Measurements from ENCODE around the gene GSPT1.

Gene GSPT1

DNA sequence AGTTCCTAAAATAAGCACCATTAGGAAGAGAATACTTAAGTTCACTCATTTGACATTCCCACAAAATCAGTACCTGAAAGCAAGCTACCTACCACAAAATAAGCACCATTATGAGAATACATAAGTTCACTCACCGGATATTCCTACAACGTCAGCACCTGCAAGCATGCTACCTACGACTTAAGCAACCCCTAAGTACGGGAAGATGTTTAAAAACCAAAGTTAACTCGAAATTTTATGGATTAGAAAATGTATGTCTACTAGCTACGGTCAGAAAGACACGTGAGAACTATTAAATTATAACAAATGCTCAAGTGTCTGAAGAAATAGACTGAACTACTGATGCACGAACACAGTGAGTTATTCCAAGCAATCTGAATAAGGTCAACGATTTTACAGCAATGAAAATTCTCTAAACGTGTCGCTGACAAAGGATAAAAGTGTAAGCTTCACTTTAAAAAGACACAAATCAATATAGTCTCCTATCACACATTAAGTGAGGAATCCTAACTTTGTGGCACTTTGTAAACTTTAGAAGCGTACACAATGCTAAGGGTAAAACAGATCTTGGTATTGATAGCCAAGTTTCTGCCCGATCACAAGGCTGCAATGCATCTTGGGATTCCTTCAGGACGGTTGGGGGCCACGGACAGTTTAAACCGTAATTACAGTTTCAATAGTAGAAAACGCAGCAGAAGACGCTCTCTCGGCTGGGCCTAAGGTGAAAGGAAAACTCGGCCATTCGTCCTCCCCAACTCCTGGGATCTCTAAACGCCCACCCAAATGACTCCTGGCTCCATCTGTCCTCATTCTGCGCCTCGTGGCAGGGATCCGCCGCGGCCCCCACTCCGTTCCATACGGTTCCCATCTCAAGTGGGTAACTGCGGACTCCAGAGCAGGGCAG, 1.3 kb downstream of the GSPT1 start:
- H3K27ac ChIP-seq, result no peak overlapping the region

GRCh38 chr16:11913425-11914079, 2.2 kb downstream of the GSPT1 start:
- Histone ChIP-seq H3K4me3 (peak overlapping the region; percentile 82), H3K9me3 (ENCODE audit: low read depth, low read length) (no peaks in the 10 kb centered on the region), H3K27ac (no peak overlapping the region), H3K36me3 (ENCODE audit: insufficient read depth, low read length) (peaks cover 3% of the 10 kb centered on the region; the same call in 1 of the 2 replicates), H3K9ac (ENCODE audit: insufficient read length) (peak overlapping the region; percentile 76)
- DNase-seq (ENCODE audit: low read depth, low spot score), result no peak
- TF ChIP-seq FOXP2 (optimal IDR thresholded peaks at IDR 0.05; ENCODE audit: control extremely low read depth, extremely low read length, insufficient read depth) (no peak), EZH2 (IDR thresholded peaks at IDR 0.05) (no peak)

More for the DNA sequence above, 1.3 kb downstream of the GSPT1 start:
- no peak for DNase-seq (ENCODE audit: low read depth, low spot score)
- TF ChIP-seq EZH2 (IDR thresholded peaks at IDR 0.05), result no peak
- TF ChIP-seq POLR2AphosphoS5 (IDR thresholded peaks at IDR 0.05; ENCODE audit: borderline replicate concordance, low read depth, low read length), result peak; percentile 55; the same call in 1 of the 2 replicates
- Histone ChIP-seq H3K36me3 (ENCODE audit: insufficient read depth, low read length) (no peaks in the 10 kb centered on the region), H3K4me3 (peak overlapping the region; percentile 82), H3K9me3 (ENCODE audit: low read depth, low read length) (no peaks in the 10 kb centered on the region), H3K9ac (ENCODE audit: insufficient read length) (peak overlapping the region; percentile 76)

DNA sequence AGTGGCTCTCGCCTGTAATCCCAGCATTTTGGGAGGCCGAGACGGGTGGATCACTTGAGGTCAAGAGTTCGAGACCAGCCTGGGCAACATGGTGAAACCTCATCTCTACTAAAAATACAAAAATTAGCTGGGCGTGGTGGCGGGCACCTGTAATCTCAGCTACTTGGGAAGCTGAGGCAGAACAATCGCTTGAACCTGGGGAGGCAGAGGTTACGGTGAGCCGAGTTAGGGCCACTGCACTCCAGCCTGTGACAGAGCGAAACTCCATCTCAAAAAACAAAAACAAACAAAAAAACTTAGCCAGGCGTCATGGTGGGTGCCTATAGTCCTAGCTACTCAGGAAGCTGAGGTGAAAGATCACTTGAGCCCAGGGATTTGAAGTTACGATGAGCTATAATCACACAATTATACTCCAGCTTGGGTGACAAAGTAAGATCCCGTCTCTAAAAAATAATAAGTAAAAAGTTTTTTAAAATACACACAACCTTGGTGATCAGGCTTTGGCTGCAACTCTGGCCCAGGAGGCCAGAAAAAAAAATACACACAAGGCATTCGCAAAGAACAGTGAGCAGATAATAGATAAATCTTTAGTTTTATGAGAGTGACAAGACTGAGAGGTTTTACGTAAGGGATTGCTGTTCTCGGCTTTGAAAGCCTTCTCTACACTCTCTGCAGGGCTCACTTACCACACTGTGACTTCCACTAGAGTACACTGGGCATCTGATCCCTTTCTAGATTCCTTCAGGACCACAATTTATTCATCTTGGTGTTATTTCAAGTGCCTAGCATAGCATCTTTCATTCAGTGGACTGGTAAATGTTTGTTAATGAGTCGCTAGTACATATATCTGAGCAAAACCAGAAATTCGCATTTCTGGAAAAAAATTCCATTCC, 5.9 kb downstream of the GSPT1 start:
- Histone ChIP-seq H3K36me3 (ENCODE audit: insufficient read depth, low read length) (peaks cover 10% of the 10 kb centered on the region), H3K27ac (peak overlapping the region; percentile 22; the same call in 1 of the 2 replicates), H3K9ac (ENCODE audit: insufficient read length) (peak overlapping the region; percentile 43), H3K4me3 (no peak overlapping the region), H3K9me3 (ENCODE audit: low read depth, low read length) (no peaks in the 10 kb centered on the region)
- no peak for DNase-seq (ENCODE audit: low read depth, low spot score)
- no peak for TF ChIP-seq FOXP2 (optimal IDR thresholded peaks at IDR 0.05; ENCODE audit: control extremely low read depth, extremely low read length, insufficient read depth)
- no peak for TF ChIP-seq POLR2AphosphoS5 (IDR thresholded peaks at IDR 0.05; ENCODE audit: borderline replicate concordance, low read depth, low read length)
- no peak for TF ChIP-seq EZH2 (IDR thresholded peaks at IDR 0.05)

DNA sequence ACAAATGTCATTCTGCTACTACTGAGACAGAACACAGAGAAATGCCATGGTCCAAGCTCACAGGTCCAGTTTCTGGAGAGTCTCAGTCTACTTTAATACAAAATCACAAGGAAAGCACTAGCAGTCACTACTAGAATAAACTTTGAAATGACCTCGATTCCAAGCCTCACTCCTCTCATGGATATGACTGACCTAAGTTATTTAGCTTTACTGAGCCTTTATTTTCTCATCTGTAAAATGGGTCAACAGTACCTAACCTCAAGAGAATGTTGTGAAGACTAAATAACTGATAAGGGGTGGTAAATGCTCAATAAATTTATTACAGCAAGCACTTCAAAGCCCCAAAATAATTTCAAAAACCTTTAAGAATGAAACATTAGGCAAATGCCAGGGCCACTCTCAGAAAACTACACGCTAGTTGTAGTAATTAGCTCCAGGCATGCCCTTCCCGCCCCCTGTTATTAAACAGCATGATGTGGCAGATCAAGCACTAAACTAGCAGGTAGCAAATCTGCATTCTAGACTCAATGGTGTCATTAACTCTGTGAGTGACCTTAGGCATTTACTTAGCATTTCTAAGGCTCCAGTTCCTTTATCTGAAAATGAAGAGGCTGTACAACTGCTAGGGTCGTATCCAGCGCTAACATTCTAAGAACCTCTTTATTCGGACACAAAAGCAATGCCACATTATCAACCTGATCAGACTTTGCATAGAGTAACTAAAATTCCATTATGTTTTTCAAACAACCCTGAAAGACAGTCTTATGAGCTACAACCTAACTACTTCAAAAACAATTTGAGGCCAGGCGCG, 8.4 kb downstream of the GSPT1 start:
- Histone ChIP-seq H3K9me3 (ENCODE audit: low read depth, low read length) (no peaks in the 10 kb centered on the region), H3K27ac (no peak overlapping the region), H3K4me3 (no peak overlapping the region), H3K36me3 (ENCODE audit: insufficient read depth, low read length) (peaks cover 16% of the 10 kb centered on the region), H3K9ac (ENCODE audit: insufficient read length) (no peak overlapping the region)
- no peak for DNase-seq (ENCODE audit: low read depth, low spot score)
- TF ChIP-seq EZH2 (IDR thresholded peaks at IDR 0.05) (no peak), FOXP2 (optimal IDR thresholded peaks at IDR 0.05; ENCODE audit: control extremely low read depth, extremely low read length, insufficient read depth) (no peak), POLR2AphosphoS5 (IDR thresholded peaks at IDR 0.05; ENCODE audit: borderline replicate concordance, low read depth, low read length) (no peak)

- no peak overlapping the region for H3K4me3 ChIP-seq
- DNase-seq (ENCODE audit: low read depth, low spot score), result no peak
- H3K36me3 ChIP-seq (ENCODE audit: insufficient read depth, low read length), result peaks cover 13% of the 10 kb centered on the region
- no peak for TF ChIP-seq FOXP2 (optimal IDR thresholded peaks at IDR 0.05; ENCODE audit: control extremely low read depth, extremely low read length, insufficient read depth)
- no peaks in the 10 kb centered on the region for H3K9me3 ChIP-seq (ENCODE audit: low read depth, low read length)
- H3K9ac ChIP-seq (ENCODE audit: insufficient read length), result no peak overlapping the region
- no peak overlapping the region for H3K27ac ChIP-seq
Observed at GRCh38 chr16:11903906-11904305, 11.8 kb downstream of the GSPT1 start.

DNA sequence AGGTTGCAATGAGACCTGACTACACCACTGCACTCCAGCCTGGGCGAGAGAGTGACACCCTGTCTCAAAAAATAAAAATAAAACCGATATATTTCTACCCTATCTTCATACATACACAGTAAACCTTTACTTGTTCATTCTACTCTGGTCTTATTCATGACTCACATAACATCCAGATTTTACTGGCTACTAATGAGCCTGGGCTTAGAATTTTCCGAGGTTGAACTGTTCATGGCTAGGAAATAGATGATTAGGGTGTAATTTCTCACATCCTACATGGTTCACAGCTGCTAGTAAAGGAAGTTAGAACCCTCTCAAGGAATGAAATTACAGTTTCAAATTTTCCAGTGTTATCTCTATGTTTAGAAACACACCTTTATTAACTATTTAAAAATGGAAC, 14.7 kb downstream of the GSPT1 start:
- no peak for DNase-seq (ENCODE audit: low read depth, low spot score)
- Histone ChIP-seq H3K36me3 (ENCODE audit: insufficient read depth, low read length) (peaks cover 15% of the 10 kb centered on the region), H3K9me3 (ENCODE audit: low read depth, low read length) (no peaks in the 10 kb centered on the region), H3K27ac (no peak overlapping the region), H3K4me3 (no peak overlapping the region), H3K9ac (ENCODE audit: insufficient read length) (no peak overlapping the region)
- no peak for TF ChIP-seq FOXP2 (optimal IDR thresholded peaks at IDR 0.05; ENCODE audit: control extremely low read depth, extremely low read length, insufficient read depth)
- TF ChIP-seq POLR2AphosphoS5 (IDR thresholded peaks at IDR 0.05; ENCODE audit: borderline replicate concordance, low read depth, low read length), result no peak
- TF ChIP-seq EZH2 (IDR thresholded peaks at IDR 0.05), result no peak

GRCh38 chr16:11896486-11897176, 19.1 kb downstream of the GSPT1 start:
- Histone ChIP-seq H3K9ac (ENCODE audit: insufficient read length) (no peak overlapping the region), H3K4me3 (no peak overlapping the region), H3K36me3 (ENCODE audit: insufficient read depth, low read length) (peaks cover 38% of the 10 kb centered on the region), H3K9me3 (ENCODE audit: low read depth, low read length) (no peaks in the 10 kb centered on the region), H3K27ac (peak overlapping the region; percentile 42)
- TF ChIP-seq POLR2AphosphoS5 (IDR thresholded peaks at IDR 0.05; ENCODE audit: borderline replicate concordance, low read depth, low read length) (no peak), FOXP2 (optimal IDR thresholded peaks at IDR 0.05; ENCODE audit: control extremely low read depth, extremely low read length, insufficient read depth) (no peak), EZH2 (IDR thresholded peaks at IDR 0.05) (no peak)
- no peak for DNase-seq (ENCODE audit: low read depth, low spot score)

Measured in SK-N-MC (cell line).